CD8-positive, alpha-beta memory T cell (primary cell): ENCODE data around the gene LRP10. TPM values are rescaled to one million over a fixed set of nuclear protein-coding genes. Genes with fewer than 3 reads are reported as not detected.

ENCODE experiments used
- CTCF ChIA-PET: fragments of 350-600 bp; sonication (Branson Sonifier 250); formaldehyde crosslinking; loops from one replicate; lab custom pipeline; 2021; ENCODE audit warnings: antibody characterized with exemption; lab: Charles Lee
- POLR2A ChIA-PET: fragments of 350-600 bp; sonication (Branson Sonifier 250); formaldehyde crosslinking; loops from one replicate; lab custom pipeline; 2021; ENCODE audit warnings: antibody characterized with exemption; lab: Charles Lee
- DNase-seq, 5 donors: peaks; one replicate each; pipeline versions ENCODE4 v3.0.0 to v3.0.0-alpha.2; 2020 to 2022; ENCODE audit warnings: mixed read lengths in 1 of 5
- H3K27ac ChIP-seq: one replicate; pipeline ENCODE4 v1.7.0; 2013; ENCODE audit warnings: low read depth, mild to moderate bottlenecking, low read length, moderate library complexity
- H3K27me3 ChIP-seq: 2 replicates; pipeline ENCODE4 v1.7.0; 2013; ENCODE audit warnings: low read length, mild to moderate bottlenecking; ENCODE audit not compliant: insufficient read depth, poor library complexity, severe bottlenecking
- H3K36me3 ChIP-seq: 2 replicates; pipeline ENCODE4 v1.7.0; 2013; ENCODE audit warnings: mild to moderate bottlenecking, low read length, moderate library complexity; ENCODE audit not compliant: insufficient read depth
- H3K4me1 ChIP-seq: 2 replicates; pipeline ENCODE4 v1.7.0; 2013; ENCODE audit warnings: mild to moderate bottlenecking, low read length, moderate library complexity; ENCODE audit not compliant: insufficient read depth
- H3K4me3 ChIP-seq: 2 replicates; pipeline ENCODE4 v1.7.0; 2013; ENCODE audit warnings: mild to moderate bottlenecking, low read length
- H3K9me3 ChIP-seq: 2 replicates; pipeline ENCODE4 v1.7.0; 2013; ENCODE audit warnings: mild to moderate bottlenecking, low read length
- H3K27ac Mint-ChIP-seq, 8 donors: one replicate each; pipeline ENCODE4 v1.8.0; 2020 to 2021; ENCODE audit warnings: mixed read lengths in 8 of 8, mild to moderate bottlenecking in 6 of 8, inconsistent platforms in 3 of 8, moderate library complexity in 3 of 8
- H3K27me3 Mint-ChIP-seq, 2 donors: one replicate each; pipeline ENCODE4 v1.8.0; 2020 to 2021; ENCODE audit warnings: mixed read lengths in 2 of 2, mild to moderate bottlenecking in 1 of 2, moderate library complexity in 1 of 2
- H3K36me3 Mint-ChIP-seq, 3 donors: one replicate each; pipeline ENCODE4 v1.8.0; 2020 to 2021; ENCODE audit warnings: mixed read lengths in 3 of 3, inconsistent platforms in 1 of 3, mild to moderate bottlenecking in 1 of 3
- H3K4me1 Mint-ChIP-seq, 3 donors: one replicate each; pipeline ENCODE4 v1.8.0; 2020 to 2021; ENCODE audit warnings: mixed read lengths in 3 of 3, inconsistent platforms in 1 of 3, mild to moderate bottlenecking in 1 of 3
- H3K4me3 Mint-ChIP-seq, 7 donors: one replicate each; pipeline ENCODE4 v1.8.0; 2020 to 2021; ENCODE audit warnings: mixed read lengths in 7 of 7, mild to moderate bottlenecking in 6 of 7, moderate library complexity in 4 of 7, inconsistent platforms in 2 of 7
- H3K9me3 Mint-ChIP-seq, 5 donors: one replicate each; pipeline ENCODE4 v1.8.0; 2020 to 2022; ENCODE audit warnings: mixed read lengths in 5 of 5, mild to moderate bottlenecking in 3 of 5, moderate library complexity in 2 of 5, inconsistent platforms in 1 of 5
- polyA plus RNA-seq: library from polyadenylated mRNA; unstranded; fragments of 300-500 nt; fragmentation: Illumina TruSeq; gene quantifications from one replicate; pipeline ENCODE4 v1.2.3, GENCODE V29; 2021
- total RNA-seq, 2 experiments: library from RNA; stranded (reverse); gene quantifications; one replicate each; pipeline ENCODE4 v1.2.3, GENCODE V29; 2021

The LRP10 gene
- total and polyA plus RNA-seq, 3 experiments from 2014 or later = 33.4 to 105 (median 38.1) TPM

DNA sequence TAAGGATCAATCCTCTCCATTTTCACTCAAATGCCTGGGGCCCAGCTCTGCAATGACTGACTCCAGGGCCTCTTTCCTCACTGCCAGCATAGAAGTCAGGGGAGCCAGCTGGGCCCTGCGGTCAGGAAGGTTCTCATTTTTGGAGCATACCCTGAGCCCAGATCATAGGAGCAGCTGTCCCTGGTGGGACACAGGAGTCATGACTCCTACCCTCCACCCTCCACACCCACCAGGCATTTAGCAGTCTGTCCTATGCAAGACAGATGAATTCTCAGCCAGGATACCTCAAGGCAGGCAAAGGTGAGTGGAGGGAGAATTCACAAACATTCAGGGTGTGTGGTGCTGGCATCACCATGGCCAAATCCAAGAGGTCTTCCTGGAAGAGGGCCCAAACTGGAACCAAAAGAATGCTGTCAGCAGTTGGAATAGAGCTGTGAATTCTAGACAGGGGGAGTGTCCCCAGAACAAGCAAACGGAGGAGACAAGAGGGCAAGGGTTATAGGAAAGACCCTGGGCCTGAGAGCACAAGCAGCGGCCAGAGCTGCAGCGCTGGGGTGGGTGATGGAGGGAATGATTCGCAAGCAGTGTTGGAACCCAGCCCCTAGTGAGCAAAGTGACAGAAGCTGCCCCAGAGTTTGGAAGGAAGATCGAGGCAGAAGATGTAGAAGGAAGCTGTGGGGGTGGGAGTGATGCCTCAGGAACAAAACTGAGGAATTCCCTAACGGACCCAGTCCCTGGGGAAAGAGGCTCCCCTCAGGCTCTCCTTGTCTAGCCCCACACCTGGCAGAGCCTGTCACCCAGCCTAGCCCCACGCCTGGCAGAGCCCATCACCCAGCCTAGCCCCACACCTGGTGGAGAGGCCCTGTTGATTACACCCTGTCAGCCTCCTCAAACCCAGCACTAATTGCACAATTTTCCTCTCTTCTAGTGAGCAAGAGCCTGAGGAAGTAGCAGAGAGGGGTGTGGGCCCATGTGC, 7.0 kb downstream of the LRP10 start:
- H3K9me3 Mint-ChIP-seq = no peaks in the 10 kb centered on the region
- POLR2A ChIA-PET = no interaction called here

DNA sequence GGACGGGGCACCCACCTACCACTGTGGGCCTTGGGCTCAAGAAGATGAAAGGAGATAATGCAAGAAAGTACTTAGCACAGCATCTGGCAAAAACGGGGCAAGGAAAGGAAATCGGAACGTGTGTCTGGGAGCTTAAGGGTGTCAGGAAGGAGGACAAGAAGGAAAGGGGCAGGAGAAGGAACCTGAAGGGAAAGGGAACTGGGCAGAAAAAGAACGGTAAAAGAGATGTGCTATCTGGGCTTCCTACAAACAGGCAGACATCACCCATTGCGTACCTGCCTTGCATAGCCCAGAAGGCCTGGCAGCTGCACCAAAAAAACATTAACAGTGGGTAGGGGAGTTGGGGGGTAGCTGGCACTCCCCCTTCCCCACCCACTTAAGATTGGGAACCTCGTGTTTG, 10.5 kb downstream of the LRP10 start:
- Histone ChIP-seq H3K4me3 (no peak overlapping the region), H3K27ac (no peak overlapping the region), H3K36me3 (peaks cover 15% of the 10 kb centered on the region), H3K9me3 (no peaks in the 10 kb centered on the region), H3K27me3 (no peaks in the 10 kb centered on the region), H3K4me1 (peaks cover 22% of the 10 kb centered on the region)
- H3K27ac Mint-ChIP-seq = peak overlapping the region in 3 of 8 donors; percentile 8 to 84 (median 13)
- ChIA-PET POLR2A (interaction anchor here (0.6 to 1.7 kb wide), 4 partner anchors 9 to 47 kb away, joined by 3 to 8 read pairs (median 3); partner anchors contain the start of gene RBM23), CTCF (interaction anchor here (0.9 to 10.6 kb wide), 7 partner anchors 10 to 175 kb away, joined by 3 to 110 read pairs (median 5); partner anchors contain the start of genes CDH24, LRP10 and RBM23)
- no peak for DNase-seq
- H3K27me3 Mint-ChIP-seq = peaks cover 0 to under 1% of the 10 kb centered on the region in 2 donors
- peaks cover 4 to 29% (median 9%) of the 10 kb centered on the region in 3 donors for H3K36me3 Mint-ChIP-seq
- peaks cover 13 to 45% (median 20%) of the 10 kb centered on the region in 3 donors for H3K4me1 Mint-ChIP-seq
- peak overlapping the region in 1 of 7 donors; percentile 4 for H3K4me3 Mint-ChIP-seq
- H3K9me3 Mint-ChIP-seq = no peaks in the 10 kb centered on the region

More for the DNA sequence above, 7.0 kb downstream of the LRP10 start:
- H3K27ac ChIP-seq = no peak overlapping the region
- no peak for DNase-seq
- no peaks in the 10 kb centered on the region for H3K27me3 ChIP-seq
- Mint-ChIP-seq H3K4me3 (peak overlapping the region in 2 of 7 donors; percentile 43 to 59), H3K36me3 (peaks cover 4 to 61% (median 18%) of the 10 kb centered on the region in 3 donors), H3K27ac (peak overlapping the region in 5 of 8 donors; percentile 29 to 79 (median 64)), H3K4me1 (peaks cover 10 to 36% (median 18%) of the 10 kb centered on the region in 3 donors), H3K27me3 (no peaks in the 10 kb centered on the region)
- H3K4me3 ChIP-seq = no peak overlapping the region
- CTCF ChIA-PET = interaction anchor here (1.4 kb wide), 1 partner anchor 7 kb away, joined by 6 read pairs; no protein-coding TSS in a partner anchor
- peaks cover 5% of the 10 kb centered on the region for H3K4me1 ChIP-seq
- peaks cover 46% of the 10 kb centered on the region for H3K36me3 ChIP-seq
- no peaks in the 10 kb centered on the region for H3K9me3 ChIP-seq

- Histone ChIP-seq H3K27ac (no peak overlapping the region), H3K4me1 (peaks cover 27% of the 10 kb centered on the region), H3K27me3 (no peaks in the 10 kb centered on the region), H3K36me3 (peaks cover 9% of the 10 kb centered on the region), H3K4me3 (no peak overlapping the region), H3K9me3 (no peaks in the 10 kb centered on the region)
- peaks cover 19 to 51% (median 24%) of the 10 kb centered on the region in 3 donors for H3K4me1 Mint-ChIP-seq
- H3K27me3 Mint-ChIP-seq = peaks cover 0 to 1% of the 10 kb centered on the region in 2 donors
- CTCF ChIA-PET = interaction anchor here (0.9 to 10.6 kb wide), 7 partner anchors 11 to 174 kb away, joined by 3 to 110 read pairs (median 6); partner anchors contain the start of genes CDH24, LRP10 and RBM23
- peaks cover 4 to 24% (median 8%) of the 10 kb centered on the region in 3 donors for H3K36me3 Mint-ChIP-seq
- H3K9me3 Mint-ChIP-seq = no peaks in the 10 kb centered on the region
- H3K4me3 Mint-ChIP-seq = no peak overlapping the region
- DNase-seq = peak in 2 of 5 donors; percentile 29 to 60
- POLR2A ChIA-PET = interaction anchor here (0.6 to 1.7 kb wide), 5 partner anchors 9 to 48 kb away, joined by 3 to 8 read pairs (median 3); partner anchors contain the start of genes LRP10 and RBM23
- H3K27ac Mint-ChIP-seq = peak overlapping the region in 3 of 8 donors; percentile 61 to 95 (median 64)
Observed at GRCh38 chr14:22882529-22883172, 11.1 kb downstream of the LRP10 start.

- Histone ChIP-seq H3K27ac (no peak within 1 kb of the TSS), H3K4me3 (no peak within 1 kb of the TSS), H3K27me3 (no peaks in the 10 kb centered on the region), H3K9me3 (no peaks in the 10 kb centered on the region), H3K4me1 (peaks cover 35% of the 10 kb centered on the region), H3K36me3 (peaks cover 2% of the 10 kb centered on the region)
- peak within 1 kb of the TSS in 7 of 8 donors; percentile 8 to 95 (median 52) for H3K27ac Mint-ChIP-seq
- peaks cover 0 to 1% of the 10 kb centered on the region in 2 donors for H3K27me3 Mint-ChIP-seq
- H3K36me3 Mint-ChIP-seq = peaks cover 0 to 17% (median 2%) of the 10 kb centered on the region in 3 donors
- peaks cover 26 to 53% (median 31%) of the 10 kb centered on the region in 3 donors for H3K4me1 Mint-ChIP-seq
- peak within 1 kb of the TSS in 2 of 7 donors; percentile 6 to 8 for H3K4me3 Mint-ChIP-seq
- ChIA-PET POLR2A (interaction anchor here (0.8 to 1.7 kb wide), 5 partner anchors 11 to 53 kb away, joined by 3 to 4 read pairs (median 3); partner anchors contain the start of genes LRP10, MRPL52 and RBM23), CTCF (interaction anchor here (0.8 to 10.6 kb wide), 7 partner anchors 12 to 59 kb away, joined by 3 to 110 read pairs (median 7); partner anchors contain the start of genes LRP10 and RBM23)
- no peak for DNase-seq
- no peaks in the 10 kb centered on the region for H3K9me3 Mint-ChIP-seq
Observed at GRCh38 chr14:22883173-22883976, 11.8 kb downstream of the LRP10 start, which contains the start of gene REM2. REM2 (plus strand) TSS chr14:22883222; CDS start chr14:22883288, 66 bp downstream.

DNA sequence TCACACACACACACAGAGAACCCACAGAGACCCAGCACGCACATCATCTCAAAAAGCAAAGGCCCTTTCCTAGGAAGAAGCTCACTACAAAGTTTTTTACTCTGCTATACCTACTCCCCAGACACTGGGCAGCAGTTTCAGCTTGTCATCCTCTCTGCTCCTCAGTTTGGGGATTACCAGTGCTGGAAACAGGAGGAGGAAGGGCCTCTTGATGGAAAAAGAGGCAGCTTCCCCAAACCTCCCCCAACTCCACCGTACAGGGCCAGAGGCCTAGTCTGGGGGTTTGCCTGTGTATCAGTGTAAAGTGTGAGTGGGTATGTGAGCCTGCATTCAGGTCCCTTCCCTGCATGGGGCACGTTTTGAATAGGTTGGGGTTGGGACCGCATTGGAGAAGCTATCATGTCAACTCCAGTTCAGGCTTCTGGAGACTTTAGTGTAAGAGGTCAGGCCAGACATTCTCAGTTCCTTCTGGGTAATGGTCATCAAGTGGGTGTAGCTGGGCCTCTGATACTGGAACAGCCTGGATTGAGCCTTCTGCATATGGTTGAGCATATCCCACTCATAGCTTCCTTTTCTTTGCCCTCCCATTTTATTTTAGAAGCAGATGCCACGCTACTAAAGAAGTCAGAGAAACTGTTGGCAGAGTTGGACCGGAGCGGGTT, 12.7 kb downstream of the LRP10 start:
- H3K36me3 Mint-ChIP-seq = peaks cover 0 to 8% (median 0%) of the 10 kb centered on the region in 3 donors
- peaks cover 29 to 58% (median 34%) of the 10 kb centered on the region in 3 donors for H3K4me1 Mint-ChIP-seq
- Histone ChIP-seq H3K9me3 (no peaks in the 10 kb centered on the region), H3K4me3 (no peak overlapping the region), H3K4me1 (peaks cover 42% of the 10 kb centered on the region), H3K36me3 (no peaks in the 10 kb centered on the region), H3K27me3 (no peaks in the 10 kb centered on the region), H3K27ac (no peak overlapping the region)
- no peak for DNase-seq
- ChIA-PET POLR2A (interaction anchor here (0.9 to 2.6 kb wide), 2 partner anchors 12 to 54 kb away, joined by 4 to 17 read pairs; partner anchors contain the start of genes LRP10 and MRPL52), CTCF (interaction anchor here (0.8 to 10.6 kb wide), 6 partner anchors 12 to 98 kb away, joined by 3 to 110 read pairs (median 6); partner anchors contain the start of genes AJUBA and LRP10)
- H3K27me3 Mint-ChIP-seq = peaks cover 0 to 1% of the 10 kb centered on the region in 2 donors
- peak overlapping the region in 4 of 7 donors; percentile 6 to 70 (median 14) for H3K4me3 Mint-ChIP-seq
- H3K9me3 Mint-ChIP-seq = no peaks in the 10 kb centered on the region
- peak overlapping the region in 5 of 8 donors; percentile 43 to 88 (median 52) for H3K27ac Mint-ChIP-seq

DNA sequence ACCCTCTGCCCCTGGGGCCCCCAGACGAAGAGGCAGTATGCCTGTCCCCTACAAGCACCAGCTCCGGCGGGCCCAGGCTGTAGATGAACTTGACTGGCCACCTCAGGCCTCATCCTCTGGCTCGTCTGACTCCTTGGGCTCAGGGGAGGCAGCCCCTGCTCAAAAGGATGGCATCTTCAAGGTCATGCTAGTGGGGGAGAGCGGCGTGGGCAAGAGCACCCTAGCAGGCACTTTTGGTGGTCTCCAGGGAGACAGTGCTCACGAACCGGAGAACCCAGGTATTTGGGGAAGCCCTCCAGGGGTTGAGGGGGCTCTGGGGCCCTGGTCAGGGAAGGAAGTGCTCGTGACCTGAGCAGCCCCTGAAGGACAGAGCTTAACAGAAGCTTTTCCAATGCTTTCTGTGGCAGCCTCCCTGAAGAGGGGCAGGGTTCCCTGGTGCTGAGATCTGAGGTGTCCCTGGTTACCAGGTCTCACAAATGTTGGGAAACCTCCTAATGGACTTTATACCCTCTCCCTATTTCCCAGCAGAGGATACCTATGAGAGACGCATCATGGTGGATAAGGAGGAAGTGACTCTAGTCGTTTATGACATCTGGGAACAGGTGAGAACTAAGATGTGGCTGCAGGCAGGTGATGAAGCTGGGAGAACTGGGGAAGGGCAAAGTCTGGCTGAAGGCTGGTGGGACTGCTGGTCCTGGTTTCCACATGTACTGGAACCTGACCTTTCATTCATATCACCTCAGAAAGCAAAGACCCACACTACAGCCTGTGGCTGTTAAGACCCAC, 13.4 kb downstream of the LRP10 start:
- H3K27me3 ChIP-seq = no peaks in the 10 kb centered on the region
- H3K9me3 ChIP-seq = no peaks in the 10 kb centered on the region
- no peak overlapping the region for H3K27ac ChIP-seq
- ChIA-PET POLR2A (interaction anchor here (2.6 kb wide), 1 partner anchor 13 kb away, joined by 17 read pairs; the partner anchor contains the start of gene LRP10), CTCF (interaction anchor here (1.0 to 10.6 kb wide), 9 partner anchors 7 to 119 kb away, joined by 3 to 110 read pairs (median 6); partner anchors contain the start of genes AJUBA, LRP10 and OXA1L)
- H3K4me3 ChIP-seq = no peak overlapping the region
- DNase-seq = no peak
- no peaks in the 10 kb centered on the region for H3K36me3 ChIP-seq
- Mint-ChIP-seq H3K27ac (peak overlapping the region in 3 of 8 donors; percentile 27 to 88 (median 83)), H3K4me1 (peaks cover 29 to 59% (median 37%) of the 10 kb centered on the region in 3 donors), H3K9me3 (no peaks in the 10 kb centered on the region), H3K27me3 (peaks cover 0 to 1% of the 10 kb centered on the region in 2 donors), H3K4me3 (peak overlapping the region in 5 of 7 donors; percentile 20 to 70 (median 32)), H3K36me3 (peaks cover 0 to 2% (median 0%) of the 10 kb centered on the region in 3 donors)
- peaks cover 49% of the 10 kb centered on the region for H3K4me1 ChIP-seq
